NCI-H2081 treated with DMSO at 0.1 percent for 48 hours (cell line): ENCODE data around the gene OR6C76.
"Not testable (repeated sequence)": the region's sequence is repeated elsewhere in the genome, so short reads cannot be mapped to it uniquely, and the experiment has no call there.

Experiments
- DNase-seq: peaks from one replicate; lab custom pipeline; 2025; lab: John Stamatoyannopoulos, UW

OR6C76 gene

DNA sequence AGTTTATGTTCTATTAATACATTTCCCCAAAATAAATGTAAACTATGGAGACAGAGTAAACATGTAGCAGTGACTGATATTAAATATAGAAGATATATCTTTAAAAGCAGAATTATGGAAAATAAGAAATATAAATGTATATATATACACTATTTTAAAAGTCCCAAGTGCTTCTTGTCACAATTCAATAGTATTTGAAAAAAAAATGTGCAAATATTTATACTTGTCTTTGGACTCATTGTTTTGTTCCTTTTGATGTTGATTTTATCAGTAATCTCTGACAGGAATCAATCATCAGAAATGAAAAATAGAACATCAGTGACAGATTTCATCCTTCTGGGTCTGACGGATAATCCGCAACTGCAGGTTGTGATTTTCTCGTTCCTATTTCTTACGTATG is at the start of gene OR6C76:
Gene OR6C76 (plus strand): TSS at position 301 of the 400 bp plus-strand sequence. CDS start 0 bp downstream, at position 301.
- no peak for DNase-seq

DNA sequence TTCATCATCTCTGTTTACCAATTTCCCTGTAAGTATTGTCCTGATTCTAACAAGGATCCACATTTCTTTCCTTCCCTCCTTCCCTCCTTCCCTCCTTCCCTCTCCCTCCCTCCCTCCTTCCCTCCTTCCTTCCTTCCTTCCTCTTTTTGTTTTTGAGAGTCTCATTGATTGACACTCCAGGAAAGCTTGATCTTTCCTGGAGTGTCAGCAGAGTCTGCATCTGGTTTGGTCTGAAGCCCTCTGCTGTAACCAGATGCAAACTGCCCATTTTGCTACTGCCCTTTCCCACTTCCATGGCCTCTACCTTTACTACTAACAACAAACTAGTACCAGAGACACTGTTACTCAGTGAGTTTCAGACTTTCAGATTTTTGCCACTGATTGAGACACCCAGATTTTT is 40.2 kb upstream of the OR6C76 start:
- no peak for DNase-seq

DNA sequence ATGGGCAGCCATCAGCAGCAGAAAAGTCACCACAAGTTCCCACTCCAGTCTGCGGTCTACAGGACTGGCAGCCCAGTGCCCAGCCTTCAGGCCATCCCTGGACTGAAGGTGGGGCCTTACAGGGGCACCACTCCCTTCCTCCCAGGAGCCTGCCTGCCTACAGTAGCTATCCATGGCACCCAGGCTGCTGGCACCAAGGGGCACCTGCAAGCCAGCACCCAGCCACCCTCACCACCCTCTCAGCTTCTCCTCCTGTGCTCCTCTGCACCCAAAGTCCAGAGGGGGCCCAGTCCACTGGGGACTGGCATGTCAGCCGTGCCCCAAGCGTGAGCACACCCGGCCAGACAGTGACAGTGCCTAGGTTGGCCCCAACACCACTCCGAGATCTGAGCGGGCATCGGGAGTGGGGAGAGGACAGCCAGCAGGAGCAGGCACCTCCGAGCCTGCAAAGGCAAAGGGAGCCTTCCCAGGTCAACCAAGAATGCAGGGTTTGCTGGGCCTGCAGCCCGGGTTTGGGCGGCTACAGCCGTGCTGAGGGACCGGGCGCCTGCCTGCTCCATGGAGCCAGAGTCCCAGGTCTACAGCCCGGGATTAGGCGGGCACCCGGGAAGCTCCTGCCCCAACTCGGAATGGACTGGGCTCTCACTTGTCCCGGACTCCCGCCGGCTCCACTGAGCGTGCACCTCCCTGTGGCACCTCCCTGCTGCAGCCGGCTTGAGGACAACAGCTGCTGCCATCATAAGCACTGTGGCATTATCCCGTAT is 33.8 kb upstream of the OR6C76 start:
- no peak for DNase-seq

DNA sequence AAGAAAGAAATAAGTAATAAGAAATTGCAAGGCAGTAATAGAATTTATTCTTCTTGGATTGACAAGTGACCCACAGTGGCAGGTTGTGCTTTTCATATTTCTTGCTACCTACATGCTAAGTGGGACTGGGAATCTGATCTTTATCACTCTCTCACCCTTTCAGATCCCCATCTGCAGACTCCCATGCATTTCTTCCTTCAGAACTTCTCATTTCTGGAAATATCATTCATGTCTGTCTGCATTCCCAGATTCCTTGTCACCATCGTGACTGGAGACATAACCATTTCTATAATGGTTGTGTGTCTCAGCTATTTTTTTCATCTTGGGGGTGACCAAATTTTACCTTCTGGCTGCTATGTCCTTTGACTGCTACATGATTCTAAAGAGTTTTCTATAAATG is 29.7 kb upstream of the OR6C76 start:
- no peak for DNase-seq

DNA sequence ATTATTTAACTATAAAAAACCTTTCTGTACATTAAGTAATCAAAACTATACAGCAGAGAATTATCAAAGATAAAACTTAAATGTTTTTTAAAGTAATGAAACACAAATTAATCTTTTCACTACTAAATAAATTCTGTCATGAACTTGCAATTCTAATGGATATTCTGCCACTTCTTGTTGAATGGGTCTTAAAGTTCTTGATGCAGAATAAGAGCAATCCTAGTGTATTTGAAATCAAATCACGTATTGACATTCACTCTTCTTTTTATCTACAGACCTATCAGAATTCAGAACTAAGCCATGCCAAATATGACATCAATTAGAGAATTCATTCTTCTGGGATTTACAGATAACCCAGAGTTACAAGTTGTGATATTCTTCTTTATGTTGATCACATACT is 25.8 kb upstream of the OR6C76 start, which contains the start of gene OR6C65:
Gene OR6C65 (plus strand): TSS at position 301 of the 400 bp plus-strand sequence. CDS start 0 bp downstream, at position 301.
- no peak for DNase-seq

DNA sequence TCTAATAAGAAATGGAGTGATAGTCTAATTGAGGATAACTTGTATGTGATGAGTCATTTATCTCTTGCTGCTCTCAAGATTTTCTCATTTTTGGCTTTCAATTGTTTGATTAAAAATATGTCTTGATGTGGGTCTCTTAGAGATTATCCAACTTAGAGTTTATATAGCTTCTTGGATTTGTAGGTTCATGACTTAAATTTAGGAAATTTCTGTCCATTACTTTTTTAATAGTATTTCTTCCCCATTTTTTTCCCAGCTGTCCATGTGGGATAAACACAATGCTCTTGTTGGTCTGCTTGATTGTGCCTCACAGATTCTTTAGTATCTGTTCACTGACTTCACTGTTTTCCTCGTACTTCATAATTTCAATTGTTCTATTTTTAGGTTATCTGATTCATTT is 18.2 kb upstream of the OR6C76 start:
- no peak for DNase-seq

DNA sequence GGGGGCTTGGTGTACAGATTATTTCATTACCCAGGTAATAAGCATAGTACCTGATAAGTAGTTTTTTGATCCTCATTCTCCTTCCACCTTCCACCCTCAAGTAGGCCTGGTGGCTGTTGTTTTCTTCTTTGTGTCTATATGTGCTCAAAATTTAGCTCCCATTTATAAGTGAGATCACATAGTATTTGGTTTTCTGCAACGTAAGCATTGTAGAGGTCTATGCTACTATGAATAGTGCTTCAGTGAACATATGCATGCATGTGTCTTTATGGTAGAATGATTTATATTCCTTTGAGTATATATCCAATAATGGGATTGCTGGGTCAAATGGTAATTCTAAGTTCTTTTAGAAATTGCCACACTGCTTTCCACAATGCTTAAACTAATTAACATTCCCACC is 16.9 kb upstream of the OR6C76 start:
- not testable (repeated sequence) for DNase-seq

DNA sequence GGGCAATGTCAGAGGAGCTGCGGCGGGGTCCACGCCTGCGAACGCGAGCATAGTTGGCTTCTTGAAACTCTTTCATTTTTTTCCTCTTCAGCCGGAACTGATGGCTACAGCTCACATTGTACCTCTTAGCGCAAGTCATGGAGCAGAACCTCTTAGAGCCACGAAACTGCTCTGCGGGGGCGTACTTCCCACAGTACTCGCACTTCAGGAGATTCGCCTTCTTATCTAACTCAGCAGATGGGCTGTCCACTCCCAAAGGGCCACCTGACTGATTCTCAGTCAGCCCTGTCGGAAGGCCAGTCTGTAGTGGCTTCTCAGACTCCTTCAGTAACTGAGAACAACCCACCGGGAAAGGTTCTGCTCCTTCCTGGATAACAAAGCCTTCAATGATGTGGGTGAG is 13.9 kb upstream of the OR6C76 start:
- DNase-seq = not testable (repeated sequence)

DNA sequence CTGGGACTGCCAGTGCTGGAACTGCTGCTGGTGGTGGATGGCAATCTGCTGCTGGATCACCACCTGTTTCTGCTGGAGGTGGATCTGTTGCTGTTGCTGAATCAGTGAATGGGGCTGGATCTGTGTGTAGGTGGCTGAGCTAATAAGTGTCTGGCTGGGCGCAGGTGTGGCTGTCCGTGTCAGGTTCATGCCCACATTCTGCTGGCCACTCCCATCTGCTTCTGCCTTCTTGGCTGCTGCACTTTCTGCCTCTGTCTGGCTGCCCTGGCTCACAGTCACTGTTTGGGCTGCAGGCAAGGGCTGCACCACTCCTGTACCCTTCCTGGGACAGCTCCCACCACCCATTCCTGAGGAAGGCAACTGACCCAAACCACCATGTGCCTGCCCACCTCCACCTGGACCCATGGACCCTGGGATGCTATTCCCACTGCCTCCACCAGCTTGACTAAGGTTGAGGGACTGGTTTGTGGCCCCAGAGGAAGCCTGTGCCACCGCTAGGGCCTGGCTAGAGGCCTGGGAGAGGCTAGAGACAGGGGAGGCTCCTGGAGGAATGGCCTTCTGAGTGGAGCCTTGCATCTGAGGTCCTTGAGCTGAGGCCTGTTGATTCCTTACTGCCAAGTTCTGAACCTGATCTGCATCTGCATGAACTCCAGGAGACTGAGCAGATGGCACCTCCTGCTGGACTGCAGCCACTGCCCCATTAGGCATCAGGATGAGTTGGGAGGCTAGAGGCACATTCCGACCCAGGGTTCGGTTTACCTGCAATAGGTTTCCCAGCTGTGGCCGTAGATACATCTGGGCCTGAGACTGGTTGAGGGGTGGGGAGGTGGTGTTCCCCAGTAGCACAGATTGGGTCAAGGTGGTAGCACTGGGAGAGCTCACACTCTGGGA is 12.3 kb upstream of the OR6C76 start:
- not testable (repeated sequence) for DNase-seq

DNA sequence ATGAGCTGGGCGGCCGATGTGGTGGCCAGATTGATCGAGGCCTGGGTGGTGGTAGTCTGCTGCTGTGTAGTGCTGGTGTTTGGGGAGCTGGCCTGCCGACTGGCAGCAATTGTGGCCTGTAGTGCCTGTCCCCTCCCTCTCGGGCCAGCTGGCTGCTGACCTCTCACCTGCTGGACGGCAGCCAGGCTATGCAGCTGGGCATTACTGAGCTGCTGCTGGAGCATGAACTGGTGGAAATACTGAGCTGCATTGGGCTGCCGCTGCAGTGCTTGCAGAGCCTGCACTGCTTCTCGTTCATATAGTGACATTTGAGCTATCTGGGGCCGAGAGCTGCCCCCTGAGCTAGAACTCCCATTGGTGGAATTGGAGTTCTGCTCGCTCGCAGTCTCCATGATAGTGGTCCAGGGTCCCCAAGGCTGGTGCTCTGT is 11.6 kb upstream of the OR6C76 start:
- DNase-seq = not testable (repeated sequence)

DNA sequence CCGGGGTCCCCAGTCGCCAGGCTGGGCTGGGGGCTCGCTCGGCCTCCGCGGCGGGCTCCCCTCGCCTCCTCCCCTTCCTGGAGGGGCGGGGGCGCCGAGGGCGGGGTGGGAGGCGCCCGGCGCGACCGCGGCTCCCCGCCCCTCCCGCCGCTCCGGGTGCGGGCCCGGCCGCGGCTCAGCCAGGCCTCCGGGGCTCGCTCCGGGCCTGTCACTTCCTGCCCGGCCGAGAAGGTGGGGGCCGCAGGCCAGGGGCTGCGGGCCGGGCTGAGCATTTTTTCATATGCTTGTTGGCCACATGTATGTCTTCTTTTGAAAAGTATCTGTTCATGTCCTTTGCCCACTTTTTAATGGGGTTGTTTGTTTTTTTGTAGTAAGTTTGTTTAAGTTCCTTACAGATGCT is 11.2 kb upstream of the OR6C76 start:
- not testable (repeated sequence) for DNase-seq

DNA sequence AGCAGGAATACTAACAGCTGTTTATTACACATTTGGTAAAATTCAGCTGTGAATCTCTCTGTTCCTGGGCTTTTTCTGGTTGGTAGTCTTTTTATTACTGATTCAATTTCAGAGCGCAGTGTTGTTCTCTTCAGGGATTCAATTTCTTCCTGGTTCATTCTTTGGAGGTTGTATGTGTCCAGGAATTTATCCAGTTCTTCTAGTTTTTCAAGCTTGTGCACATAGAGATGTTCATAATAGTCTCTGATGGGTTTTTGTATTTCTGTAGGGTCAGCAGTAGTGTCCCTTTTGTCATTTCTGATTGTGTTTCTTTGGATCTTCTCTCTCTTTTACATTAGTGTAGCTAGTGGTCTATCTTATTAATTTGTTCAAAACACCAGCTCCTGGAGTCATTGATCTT is 9.1 kb upstream of the OR6C76 start:
- DNase-seq = no peak

DNA sequence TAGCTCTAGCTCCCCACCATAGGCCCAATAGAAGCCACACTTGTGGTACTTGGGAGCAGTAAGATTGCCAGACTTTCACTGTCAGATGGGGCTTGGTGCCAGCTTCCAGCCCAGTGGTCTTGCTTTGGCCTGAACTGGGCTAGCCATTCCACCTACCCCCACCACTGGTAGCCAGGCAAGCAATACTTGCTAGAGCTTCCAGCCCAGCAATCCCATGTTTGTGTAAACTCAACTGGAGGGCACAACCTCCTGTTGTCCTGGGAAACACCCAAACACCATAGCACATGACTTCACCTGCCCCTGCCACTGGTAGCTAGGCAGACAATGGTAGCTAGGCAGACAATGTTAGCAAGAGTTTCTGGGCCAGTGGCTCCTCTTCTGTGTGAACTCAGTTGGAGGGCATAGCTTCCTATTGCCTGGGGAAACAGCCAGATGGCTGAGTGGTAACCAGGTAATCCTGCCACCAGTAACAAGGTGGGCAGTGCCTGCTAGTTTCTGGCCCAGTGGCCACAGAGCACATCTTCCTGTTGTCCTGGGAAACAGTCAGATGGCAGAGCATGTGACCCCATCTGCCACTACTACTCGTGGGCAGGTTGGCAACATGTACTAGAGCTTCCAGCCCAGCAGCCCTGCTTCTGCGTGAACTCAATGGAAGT is 5.6 kb upstream of the OR6C76 start:
- no peak for DNase-seq

DNA sequence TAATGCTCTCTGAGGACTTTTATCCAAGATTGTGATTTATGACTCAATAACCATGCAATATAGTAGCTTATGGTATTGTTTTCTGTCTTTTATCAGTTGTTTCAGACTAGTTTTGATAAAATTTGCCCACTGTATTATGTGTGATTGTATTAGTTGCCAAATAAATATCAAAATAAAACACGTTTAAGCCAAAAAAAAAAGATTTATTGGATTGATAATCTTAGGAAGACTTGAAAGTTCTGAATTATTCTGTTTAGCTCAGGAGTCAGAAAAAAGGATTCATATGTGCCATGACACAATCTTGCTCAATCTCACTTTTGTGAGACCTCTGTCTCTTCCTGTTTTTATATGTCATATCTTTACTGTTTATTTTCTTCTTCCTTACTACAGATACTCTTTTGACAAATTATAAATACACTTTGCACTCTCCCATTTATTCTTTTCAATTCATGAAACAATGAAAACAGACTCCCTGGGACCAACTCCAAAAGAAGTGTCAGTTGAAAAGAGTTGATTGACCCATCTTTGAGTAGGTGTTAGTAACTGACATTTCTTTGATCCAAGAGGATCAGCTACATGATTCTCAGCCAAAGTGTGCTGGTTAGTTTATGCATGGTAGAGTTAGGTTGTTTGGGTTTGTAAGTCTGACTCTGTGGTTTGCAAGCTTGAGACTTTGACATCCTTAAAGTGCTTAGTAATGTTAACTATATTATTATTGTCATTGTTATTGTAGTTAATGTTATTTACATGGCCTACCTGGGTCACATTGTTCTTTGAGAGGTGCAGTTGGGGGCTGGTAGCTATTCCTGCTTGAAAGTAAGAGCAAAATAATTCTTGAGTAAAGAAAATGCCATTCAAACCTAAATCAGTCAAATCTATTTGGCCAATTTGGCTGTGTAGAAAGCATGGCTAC is 2.5 kb downstream of the OR6C76 start:
- no peak for DNase-seq

DNA sequence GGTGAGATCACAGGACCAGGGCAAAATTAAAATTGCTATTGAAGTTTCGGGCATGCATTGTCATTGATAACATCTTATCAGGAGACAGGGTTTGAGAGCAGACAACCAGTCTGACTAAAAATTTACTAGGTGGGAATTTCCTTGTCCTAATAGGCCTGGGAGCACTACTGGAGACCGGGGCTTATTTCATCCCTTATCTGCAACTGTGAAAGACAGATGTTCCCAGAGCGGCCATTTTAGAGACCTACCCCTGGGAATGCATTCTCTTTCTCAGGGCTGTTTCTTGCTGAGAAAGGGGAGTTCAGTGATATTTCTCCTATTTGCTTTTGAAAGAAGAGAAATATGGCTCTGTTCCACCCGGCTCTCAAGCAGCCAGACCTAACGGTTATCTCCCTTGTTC is 15.2 kb downstream of the OR6C76 start:
- DNase-seq = not testable (repeated sequence)

DNA sequence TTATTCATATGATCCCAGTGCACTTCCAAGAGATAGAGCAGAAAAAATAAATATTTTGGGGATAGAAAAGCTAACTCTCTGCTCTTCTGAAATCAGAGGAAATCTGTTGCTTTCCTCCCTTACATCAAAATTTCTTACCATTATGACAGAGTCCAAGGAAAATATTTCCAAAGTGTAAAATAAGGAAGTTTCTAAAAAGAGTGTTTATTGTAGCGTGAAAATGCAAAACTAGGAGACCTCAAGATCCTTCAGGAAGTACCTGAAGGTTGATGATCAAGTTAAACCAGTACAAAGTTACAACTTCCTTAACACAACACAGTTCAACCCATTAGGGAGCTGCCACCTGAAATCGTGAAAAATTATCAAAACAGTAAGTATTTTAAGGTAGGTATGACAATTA is 17.7 kb downstream of the OR6C76 start, which contains the start of gene OR6C2:
Gene OR6C2 (plus strand): TSS at position 301 of the 400 bp plus-strand sequence. CDS start 8,138 bp downstream, outside the sequence.
- DNase-seq = no peak

DNA sequence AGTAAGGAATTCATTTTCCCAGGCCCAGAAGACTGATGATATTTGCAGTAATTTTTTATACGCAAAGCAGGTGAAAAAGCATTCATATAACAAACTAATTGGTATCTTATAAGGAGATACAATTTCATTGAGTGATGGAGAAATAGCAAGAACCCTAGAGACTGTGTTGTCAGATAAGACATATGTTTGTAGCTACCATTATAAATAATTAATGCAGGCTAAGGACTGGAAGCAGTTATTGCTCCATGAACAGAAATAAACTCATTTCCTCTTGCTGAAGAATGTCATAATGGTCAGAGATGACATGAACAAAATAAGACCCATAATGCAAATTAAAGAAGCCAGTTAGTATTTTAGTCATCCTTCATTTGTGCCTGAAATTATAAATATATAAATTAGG is 19.3 kb downstream of the OR6C76 start:
- DNase-seq = no peak

DNA sequence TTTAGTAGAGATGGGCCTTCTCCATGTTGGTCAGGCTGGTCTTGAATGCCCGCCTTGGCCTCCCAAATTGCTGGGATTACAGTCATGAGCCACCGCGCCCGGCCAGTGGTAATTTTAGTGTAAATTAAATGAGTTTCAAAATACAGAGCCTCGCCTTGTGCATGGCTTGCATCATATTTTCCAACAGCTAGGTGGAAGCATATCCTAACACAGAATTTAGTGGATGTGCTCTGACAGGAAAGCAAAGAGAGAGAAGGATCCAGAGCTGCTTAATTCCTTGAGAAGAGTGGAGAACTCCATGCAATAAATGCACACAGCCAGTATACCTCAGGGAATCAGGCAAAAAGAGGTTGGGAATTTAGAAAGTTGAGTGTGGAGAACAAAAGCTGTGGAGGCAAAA is 20.3 kb downstream of the OR6C76 start:
- DNase-seq = no peak

DNA sequence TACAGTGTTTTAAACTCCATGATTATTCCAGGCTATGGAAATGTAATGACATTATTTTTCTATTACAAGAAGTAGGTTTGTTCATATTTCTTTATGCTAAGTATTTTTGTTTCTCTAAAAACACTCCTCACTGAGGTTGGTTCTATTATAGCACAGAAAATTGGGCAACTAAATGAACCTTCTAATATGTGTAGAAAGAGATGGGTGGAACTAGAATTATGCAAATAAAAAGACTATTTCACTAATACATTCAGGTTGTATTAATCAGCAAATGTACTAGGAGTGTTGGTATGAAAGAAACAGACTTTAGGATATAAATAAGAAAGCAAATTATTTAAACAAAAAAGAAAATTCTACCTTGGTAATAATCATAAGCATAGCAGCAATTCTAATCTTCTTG is 22.8 kb downstream of the OR6C76 start:
- no peak for DNase-seq

DNA sequence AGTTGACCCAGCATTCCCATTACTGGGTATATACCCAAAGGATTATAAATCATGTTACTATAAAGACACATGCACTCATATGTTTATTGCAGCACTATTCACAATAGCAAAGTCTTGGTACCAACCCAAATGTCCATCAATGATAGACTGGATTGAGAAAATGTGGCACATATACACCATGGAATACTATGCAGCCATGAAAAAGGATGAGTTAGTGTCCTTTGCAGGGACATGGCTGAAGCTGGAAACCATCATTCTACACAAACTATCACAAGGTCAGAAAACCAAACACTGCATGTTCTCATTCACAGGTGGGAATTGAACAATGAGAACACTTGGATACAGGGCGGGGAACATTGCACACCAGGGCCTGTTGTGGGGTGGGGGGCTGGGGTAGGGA is 38.9 kb downstream of the OR6C76 start:
- DNase-seq = not testable (repeated sequence)

DNA sequence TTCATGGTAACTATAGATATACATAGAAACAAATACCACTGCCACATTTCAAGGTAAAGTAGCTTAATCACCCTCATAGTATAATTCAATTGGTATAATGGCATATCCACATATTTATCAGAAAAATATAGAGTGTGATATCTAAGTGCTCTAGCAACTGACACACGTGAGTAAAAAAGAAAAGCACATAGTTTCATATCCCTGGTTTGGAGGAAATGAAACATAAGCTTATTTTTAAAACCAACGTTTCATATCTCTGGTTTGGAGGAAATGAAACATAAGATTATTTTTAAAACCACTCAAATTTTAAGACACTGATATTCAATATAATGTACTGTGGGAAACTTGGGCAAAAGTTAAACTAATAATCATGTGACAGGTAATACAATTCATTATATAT is 41.8 kb downstream of the OR6C76 start:
- no peak for DNase-seq
